SK-N-SH treated with all-trans-retinoic acid at 6 μM for 48 hours (cell line): ENCODE results near the gene SHC1.

Source experiments
- ARNTL ChIP-seq: fragments of 450-650 bp; formaldehyde crosslinking; IDR thresholded peaks from 2 replicates; pipeline ENCODE4 v1.5.0; 2020; ENCODE audit warnings: low read depth, mild to moderate bottlenecking, moderate library complexity, borderline replicate concordance
- CSRNP3 ChIP-seq: fragments of 250-450 bp; sonication (Bioruptor Pico); IDR thresholded peaks from 2 replicates; pipeline ENCODE4 v1.5.1; 2021; ENCODE audit warnings: mild to moderate bottlenecking, moderate library complexity
- ISL1 ChIP-seq: fragments of 250-450 bp; sonication (Bioruptor Pico); IDR thresholded peaks from 2 replicates; pipeline ENCODE4 v2.1.2; 2022; ENCODE audit warnings: mild to moderate bottlenecking, moderate library complexity
- SNAI2 ChIP-seq: fragments of 250-450 bp; sonication (Bioruptor Pico); IDR thresholded peaks from 2 replicates; pipeline ENCODE4 v1.5.0; 2020; ENCODE audit warnings: mild to moderate bottlenecking, moderate library complexity
- ZNF70 ChIP-seq: fragments of 450-650 bp; formaldehyde crosslinking; IDR thresholded peaks from 2 replicates; pipeline ENCODE4 v1.5.0; 2020; ENCODE audit warnings: mild to moderate bottlenecking, moderate library complexity
- ZNF8 ChIP-seq: fragments of 450-650 bp; formaldehyde crosslinking; IDR thresholded peaks from 2 replicates; pipeline ENCODE4 v1.5.0; 2020; ENCODE audit warnings: mild to moderate bottlenecking, moderate library complexity

DNA sequence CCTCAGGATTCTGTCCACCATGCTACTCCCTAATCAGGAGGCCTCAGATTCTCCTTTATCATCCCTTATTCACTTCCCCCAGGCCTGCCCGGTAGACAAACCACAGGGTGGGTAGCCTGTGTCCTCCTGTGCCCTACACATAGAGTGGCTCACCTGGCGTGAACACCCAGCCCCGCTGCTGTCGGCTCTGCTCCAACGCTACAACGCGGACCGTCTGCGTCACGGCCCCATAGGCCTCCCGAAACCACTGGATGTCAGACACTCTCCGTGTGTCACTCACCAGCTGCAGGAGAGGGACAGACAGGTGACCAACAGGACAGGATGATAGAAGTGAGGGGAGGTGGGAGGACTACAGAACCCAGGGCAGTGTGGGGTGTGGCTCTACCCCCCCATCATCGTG lies 44.3 kb downstream of the SHC1 start:
- TF ChIP-seq CSRNP3 (CRISPR knock-in tag) (no peak), SNAI2 (no peak), ARNTL (CRISPR knock-in tag) (no peak), ISL1 (CRISPR knock-in tag) (no peak), ZNF8 (CRISPR knock-in tag) (no peak), ZNF70 (CRISPR knock-in tag) (no peak)
